HG02678 (cell line): ENCODE data around the gene EHD2.
A peak's percentile ranks its signal among the peaks of the same experiment; 100 is the strongest.
"Not testable (repeated sequence)": the region's sequence is repeated elsewhere in the genome, so short reads cannot be mapped to it uniquely, and the experiment has no call there.

Source experiments
- ATAC-seq: cut with Tn5 transposase; IDR thresholded peaks from one replicate; pipeline ENCODE4 v1.9.1; 2021; ENCODE audit warnings: mild to moderate bottlenecking, moderate library complexity; ENCODE audit not compliant: unreplicated experiment

EHD2 gene

DNA sequence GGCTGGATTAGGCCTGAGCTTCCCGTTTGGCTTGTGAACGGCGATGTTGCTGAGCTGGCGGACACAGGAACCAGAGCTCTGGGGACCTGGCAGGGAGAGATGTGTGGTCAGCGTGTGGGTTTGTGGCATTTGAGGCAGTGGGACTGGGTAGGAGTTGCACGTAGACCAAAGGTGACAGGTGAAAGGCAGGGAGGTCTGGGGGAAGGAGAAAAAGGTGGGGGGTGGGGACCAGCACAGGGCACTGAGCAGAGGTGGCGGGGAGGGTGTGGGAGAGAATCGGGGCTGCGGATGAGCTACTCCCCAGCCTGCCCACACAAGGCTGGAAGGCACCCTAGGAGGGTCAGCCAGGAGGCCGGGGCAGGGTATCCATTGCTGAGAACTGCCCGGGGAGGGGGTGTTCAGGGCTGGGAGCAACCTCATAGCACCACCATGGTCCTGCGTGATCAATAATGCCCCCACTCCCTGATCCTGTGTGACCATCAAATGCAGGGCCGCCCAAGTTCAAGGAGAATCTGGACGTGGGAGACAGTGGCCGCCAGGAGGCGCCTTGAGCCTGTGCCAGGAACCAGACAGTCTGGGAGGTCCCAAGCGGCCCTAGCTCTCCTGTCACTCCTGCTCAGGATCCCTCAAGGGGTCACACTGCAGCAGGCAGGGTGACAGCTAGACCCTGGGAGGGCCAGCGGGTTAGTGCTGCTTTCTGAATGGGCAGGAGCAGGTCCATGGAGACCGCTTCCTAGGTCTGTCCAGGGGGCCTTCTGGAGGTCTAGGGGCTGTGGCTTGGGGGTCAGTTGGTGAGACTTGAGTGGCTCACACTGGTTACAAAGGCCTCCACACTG, 52.5 kb downstream of the EHD2 start:
- ATAC-seq = no peak

DNA sequence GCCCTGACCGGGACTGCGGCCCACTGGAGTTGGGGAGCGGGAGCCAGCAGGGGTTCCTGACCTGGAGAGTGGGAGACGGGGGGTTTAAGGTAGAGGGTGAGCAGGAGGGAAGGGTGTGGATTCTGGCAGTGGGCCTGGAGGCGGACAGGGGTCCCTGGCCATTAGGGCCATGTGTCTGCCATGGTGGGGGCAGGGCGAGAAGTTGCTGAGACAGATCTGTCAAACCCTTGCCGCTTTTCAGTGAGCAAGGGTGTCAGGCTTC, 53.1 kb downstream of the EHD2 start:
- no peak for ATAC-seq

DNA sequence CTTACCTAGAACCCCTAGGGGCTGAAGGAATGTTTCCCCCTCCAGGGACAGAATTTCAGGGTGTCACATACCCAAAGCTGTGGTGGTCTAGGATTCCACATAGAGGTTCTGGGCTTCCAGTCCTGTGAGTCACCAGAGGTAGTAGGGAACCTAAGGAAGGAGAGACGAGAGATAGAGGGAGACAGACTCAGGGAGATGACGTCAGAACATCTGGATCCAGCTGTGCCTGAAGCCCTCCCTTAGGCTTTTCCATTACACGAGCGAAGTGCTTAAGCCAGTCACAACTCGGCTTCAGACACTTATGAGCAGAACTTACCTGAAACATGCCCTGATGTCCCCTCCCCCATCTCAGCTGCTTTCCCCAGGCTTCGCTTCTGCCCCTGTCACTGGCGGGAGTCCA, 53.4 kb downstream of the EHD2 start:
- no peak for ATAC-seq

DNA sequence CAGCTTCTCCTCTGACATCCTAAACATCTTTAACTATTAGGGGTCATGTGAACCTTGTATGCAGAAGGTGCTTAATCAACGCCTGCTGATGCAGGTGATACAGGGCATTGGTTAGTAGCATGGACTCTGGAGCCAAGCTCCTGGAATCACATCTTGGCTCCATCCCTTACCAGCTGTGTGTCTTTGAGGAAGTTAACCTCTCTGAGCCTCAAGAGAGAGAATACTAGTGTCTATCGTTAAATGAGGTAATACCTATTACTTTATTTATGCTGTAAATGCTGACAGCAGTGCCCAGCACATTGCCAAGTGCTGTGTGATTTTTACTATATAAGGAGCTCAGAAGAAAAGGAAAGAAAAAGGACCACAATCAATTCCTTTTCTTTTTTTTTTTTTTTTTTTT, 54.1 kb downstream of the EHD2 start:
- ATAC-seq = no peak

DNA sequence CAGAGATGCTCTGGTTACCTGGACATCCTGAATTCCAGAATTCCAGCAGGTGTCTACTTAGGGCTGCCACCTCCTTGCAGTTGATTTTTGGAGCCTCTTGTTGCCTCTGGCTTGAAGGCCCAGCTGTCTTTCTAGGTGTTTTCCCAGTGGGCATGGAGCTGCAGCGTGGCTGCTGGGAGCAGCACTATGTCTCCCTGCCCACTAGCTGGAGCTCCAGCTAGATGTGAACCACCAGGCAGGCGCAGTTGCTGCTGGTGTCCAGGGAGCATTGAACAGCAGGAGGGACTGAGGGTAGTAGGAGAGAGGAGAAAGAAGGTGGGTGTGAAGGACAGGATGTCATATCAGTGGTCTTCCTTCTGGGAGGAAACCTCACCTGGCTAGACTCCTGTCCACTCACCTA, 55.4 kb downstream of the EHD2 start:
- ATAC-seq = no peak

DNA sequence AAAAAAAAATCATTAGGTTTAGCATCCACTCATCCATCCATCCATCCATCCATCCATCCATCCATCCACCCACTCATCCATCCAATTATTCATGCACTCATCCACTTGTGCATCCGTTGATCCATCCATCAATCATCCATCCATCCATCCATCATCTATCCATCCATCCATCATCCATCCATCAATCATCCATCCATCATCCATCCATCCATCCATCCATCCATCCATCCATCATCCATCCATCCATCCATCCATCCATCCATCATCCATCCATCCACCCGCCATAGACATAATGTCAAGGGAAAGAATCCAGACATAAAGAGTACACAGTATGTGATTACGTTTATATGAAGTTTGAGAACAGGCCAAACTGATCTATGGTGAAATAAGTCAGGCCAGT, 56.3 kb downstream of the EHD2 start:
- ATAC-seq = no peak

DNA sequence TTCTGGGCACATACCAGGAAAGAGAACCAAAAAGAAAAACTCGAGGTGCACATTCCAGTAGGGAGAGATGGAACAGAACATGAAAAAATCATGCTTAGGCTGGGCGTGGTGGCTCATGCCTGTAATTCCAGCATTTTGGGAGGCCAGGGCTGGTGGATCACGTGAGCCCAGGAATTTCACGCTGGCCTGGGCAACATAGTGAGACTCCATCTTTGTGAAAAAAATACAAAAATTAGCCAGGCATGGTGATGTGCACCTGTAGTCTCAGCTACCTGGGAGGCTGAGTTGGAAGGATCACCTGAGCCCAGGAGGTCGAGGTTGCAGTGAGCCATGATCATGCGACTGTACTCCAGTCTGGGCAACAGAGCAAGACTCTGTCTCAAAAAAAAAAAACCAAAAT, 58.1 kb downstream of the EHD2 start:
- not testable (repeated sequence) for ATAC-seq

DNA sequence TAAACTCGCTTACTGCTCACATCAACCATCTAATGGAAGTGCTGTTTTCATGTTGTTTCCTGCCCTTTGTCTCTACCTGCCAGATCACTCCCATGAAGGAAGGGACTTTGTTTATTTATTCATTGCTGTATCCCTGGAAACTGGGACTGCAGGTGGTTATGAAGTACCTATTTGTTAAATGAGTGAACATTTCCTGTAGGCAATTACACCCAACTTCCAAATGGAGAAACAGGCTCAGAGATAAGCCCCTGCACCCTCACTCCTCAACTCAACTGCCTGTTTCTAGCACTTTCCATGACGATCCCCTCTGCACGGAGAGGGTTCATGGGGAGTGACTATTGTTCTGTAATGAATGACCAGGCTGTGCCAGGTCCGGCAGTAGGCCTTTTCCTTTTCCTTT, 63.3 kb downstream of the EHD2 start:
- no peak for ATAC-seq

DNA sequence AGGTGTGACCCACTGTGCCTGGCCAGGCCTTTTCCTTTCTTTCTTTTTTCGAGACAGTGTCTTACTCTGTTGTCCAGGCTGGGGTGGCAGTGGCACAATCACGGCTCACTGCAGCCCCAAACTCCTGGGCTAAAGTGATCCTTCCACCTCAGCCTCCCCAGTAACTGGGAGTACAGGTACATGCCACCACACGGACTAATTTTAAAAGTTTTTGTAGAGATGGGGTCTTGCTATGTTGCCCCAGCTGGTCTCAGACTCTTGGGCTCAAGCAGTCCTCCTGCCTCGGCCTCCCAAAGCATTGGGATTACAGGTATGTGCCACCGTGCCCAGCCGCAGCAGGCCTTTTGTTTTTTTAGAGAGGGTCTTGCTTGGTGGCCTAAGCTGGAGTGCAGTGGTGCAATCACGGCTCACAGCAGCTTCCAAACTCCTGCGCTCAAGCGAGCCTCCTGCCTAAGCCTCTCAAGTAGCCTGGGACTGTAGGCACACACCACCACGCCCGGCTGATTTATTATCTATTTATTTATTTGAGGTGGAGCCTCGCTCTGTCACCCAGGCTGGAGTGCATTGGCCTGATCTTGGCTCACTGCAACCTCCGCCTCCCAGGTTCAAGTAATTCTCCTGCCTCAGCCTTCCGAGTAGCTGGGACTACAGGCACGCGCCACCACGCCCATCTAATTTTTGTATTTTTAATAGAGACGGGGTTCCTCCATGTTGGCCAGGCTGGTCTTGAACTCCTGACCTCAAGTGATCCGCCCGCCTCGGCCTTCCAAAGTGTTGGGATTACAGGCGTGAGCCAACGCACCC, 64.2 kb downstream of the EHD2 start:
- not testable (repeated sequence) for ATAC-seq

DNA sequence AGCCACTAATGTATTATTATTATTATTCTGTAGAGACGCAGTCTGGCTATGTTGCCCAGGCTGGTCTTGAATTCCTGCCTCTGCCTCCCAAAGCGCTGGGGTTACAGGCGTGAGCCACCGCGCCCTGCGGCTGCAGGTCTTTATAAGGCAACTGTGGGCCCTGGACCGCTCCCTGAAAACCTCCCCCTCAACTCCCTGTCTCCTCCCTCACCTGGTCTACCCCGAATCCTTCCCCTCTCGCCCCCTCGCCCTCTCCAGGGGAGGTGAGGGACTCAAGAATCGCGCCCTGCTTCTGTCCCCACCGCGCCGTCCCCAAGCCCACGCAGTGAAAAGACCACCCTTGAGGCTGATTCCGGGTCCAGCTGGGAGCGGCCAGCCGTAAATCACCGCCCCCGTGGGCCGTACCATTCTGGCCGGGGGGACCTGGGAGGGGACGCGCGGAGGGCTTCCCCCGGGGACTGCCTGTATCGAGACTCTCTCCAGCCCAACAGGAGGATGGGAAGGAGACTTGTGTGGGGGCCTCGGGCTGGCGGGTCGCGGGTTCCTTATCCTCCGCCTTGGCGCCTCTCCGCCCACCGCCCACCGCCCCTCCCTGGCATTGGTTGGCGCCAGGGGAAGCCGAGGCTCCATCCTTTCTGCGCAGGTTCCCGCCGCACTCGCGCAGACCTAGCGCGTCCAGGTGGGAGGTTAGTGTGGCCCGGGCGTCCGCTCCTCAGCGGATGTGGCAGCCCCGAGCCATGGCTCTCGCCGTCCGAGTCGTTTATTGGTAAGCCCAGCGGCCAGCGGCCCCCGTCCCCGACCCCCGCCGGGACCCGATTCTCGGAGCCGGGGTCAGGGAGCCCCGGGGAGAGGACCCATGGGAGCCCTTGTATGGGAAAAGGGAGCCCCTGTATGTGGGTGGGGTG, 65.1 kb downstream of the EHD2 start, which contains the start of gene SELENOW:
Gene SELENOW, plus strand, starts transcription at position 655 of the 905 bp plus-strand sequence. Its CDS starts 83 bp downstream, at position 738.
- peak; percentile 89 for ATAC-seq

DNA sequence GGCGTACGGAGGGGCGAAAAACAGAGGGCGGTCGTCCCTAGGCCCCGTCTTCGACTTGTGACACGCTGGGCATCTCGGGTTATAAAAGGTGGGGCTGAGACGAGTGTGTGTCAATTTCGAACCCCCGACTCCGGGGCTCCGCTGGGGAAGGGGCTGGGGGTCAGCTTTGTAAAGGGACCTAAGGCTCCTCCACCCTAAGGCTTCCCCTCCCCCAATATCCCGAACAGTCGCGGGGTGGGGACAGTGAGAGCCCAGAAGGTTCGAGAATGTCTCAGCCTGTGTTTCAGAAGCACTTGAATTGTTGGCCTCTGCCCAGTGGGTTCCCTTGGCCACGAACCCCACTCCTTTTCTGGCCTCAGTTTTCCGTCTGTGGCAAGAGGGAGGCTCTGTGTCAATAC, 65.7 kb downstream of the EHD2 start:
- ATAC-seq = no peak

DNA sequence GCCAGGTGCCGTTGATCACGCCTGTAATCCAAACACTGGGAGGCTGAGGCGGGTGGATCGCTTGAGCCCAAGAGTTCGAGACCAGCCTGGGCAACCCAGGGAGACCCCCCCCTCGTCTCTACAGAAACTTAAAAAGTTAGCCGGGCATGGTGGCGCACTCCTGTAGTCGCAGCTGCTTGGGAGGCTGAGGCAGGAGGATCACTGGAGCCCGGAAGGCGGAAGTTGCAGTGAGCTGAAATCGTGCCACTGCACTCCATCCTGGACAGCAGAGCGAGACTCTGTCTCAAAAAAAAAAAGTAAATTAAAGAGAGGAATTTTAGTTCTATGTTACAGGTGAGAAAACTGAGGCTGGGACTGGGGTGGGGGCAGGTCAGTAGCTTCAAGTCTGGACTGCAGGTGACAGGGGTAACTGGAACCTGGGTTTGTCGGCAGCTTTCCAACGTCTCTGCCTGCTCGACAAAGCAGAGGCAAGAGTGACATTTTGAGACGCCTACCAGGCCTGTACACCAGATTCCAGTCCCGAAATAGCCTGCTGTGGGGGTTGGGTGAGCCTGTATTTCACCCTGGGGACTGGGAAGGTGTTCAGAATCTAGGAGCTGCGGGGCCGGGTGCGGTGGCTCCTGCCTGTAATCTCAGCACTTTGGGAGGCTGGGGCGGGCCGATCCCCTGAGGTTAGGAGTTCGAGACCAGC, 66.4 kb downstream of the EHD2 start:
- ATAC-seq = no peak

DNA sequence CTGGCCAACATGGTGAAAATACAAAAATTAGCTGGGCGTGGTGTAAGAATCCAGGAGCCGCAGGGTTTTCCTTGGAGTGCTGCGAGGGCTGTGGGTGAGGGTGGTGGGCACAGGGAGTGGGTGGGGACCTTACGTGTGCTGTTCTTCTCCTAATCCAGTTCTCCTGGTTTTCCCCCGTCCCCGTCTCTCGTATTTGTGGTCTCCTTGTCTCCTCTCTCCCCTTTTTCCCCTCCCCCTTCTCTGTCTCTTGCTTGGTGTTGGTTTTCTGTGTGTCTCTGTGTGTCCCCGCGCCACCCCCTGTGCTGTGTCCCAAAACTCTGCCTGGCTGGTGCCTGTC, 67.0 kb downstream of the EHD2 start:
- no peak for ATAC-seq

DNA sequence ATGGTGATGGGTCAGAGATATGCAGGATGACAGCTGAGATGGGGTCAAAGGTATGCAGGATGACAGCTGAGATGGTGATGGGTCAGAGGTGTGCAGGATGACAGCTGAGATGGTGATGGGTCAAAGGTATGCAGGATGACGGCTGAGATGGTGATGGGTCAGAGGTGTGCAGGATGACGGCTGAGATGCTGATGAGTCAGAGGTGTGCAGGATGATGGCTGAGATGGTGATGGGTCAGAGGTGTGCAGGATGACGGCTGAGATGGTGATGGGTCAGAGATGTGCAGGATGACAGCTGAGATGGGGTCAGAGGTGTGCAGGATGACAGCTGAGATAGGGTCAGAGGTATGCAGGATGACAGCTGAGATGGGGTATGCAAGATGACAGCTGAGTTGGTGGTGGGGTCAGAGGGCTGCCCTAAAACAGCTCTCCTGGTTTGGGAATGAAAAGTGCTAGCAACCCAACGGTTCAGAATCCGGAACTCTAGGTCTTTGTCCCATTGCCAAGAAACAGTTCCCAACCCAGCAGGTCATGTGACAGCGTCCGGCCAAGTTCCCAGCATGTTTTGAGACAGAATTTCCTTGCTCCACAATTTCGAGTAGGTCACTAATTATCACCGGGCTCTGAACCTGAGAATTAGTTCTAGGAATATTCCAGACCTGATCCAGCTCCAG, 68.5 kb downstream of the EHD2 start:
- ATAC-seq = no peak

DNA sequence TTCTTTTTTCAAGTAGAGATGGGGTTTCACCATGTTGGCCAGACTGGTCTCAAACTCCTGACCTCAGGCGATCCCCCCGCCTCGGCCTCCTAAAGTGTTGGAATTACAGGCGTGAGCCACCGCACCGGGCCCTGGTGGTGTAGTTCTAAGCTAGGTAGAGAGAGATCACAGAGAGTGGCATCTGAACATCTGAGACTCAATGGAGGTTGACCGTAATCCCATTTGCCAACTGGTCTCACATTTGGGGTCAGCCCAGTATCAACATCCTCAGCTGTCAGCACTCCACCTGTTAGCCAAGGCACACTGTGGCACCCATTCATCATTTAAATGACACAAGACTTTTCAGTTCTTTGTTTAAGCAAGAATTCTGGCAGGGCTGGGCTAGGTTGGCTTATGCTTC, 73.3 kb downstream of the EHD2 start:
- ATAC-seq = no peak

DNA sequence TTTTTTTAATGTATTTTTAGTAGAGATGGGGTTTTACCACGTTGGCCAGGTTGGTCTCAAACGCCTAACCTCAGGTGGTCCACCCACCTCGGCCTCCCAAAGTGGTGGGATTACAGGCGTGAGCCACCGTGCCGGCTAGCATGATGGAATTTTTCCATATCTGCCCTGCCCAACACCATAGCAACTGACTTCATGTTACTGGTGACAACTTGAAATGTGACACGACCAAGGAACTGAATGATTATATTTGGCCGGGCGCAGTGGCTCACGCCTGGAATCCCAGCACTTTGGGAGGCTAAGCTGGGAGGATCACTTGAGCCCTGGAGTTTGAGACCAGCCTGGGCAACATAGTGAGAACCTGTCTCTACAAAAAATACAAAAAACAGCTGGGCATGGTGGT, 74.1 kb downstream of the EHD2 start:
- ATAC-seq = not testable (repeated sequence)

DNA sequence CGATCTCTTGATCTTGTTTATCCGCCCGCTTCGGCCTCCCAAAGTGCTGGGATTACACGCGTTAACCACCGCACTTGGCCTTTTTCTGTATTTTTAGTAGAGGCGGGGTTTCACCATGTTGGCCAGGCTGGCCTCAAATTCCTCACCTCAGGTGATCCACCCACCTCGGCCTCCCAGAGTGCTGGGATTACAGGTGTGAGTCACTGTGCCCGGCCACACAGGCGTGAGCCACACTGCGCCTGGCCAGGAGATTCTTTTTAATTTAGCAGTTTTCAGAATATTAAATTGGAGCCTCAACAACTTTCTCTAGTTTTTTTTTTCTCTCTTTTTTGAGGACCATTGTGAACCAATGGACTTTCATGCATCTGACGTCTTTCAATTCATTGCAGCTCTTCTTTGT, 76.6 kb downstream of the EHD2 start:
- ATAC-seq = not testable (repeated sequence)

DNA sequence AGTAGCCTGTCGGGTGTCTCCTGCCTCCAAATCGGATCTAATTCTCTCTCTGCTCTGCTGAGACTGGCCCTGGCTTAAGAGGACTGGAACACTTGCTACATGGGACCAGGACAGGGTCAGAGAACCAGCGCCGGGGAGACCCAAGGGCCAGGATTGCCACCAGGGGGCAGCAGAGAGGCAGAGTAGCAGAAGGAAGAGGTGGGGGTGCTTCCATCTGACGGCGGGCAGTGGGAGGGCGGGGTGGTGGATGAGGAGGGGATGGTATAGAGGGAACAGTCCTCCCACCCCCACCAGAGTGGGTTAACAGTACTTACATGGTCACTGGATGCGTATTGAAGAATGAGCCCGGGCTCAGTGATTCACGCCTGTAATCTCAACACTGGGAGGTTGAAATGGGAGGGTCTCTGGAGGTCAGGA, 77.2 kb downstream of the EHD2 start:
- ATAC-seq = no peak

DNA sequence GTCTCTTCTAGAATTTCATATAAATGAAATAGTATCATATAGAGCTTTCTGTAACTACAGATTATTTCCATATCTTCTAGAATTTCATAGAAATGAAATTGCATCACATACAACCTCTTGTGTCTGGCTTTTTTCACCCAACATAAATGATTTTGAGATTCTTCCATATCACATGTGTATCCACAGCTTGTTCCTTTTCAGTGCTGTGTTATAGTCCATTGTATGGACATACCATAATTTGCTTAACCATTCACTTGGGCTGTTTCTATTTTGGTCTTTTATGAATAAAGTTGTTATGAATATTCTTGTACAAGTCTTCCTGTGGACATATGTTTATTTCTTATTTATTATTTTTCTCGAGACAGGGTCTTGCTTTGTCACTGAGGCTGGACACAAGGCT, 79.4 kb downstream of the EHD2 start:
- no peak for ATAC-seq
